ENCODE measurements around the gene SEMG1.

The SEMG1 gene

GRCh38 chr20:45189861-45190260, 17.0 kb upstream of the SEMG1 start:
- Histone ChIP-seq H3K4me3 (ENCODE audit: low read length, poor library complexity, severe bottlenecking) (no peak overlapping the region), H3K9me3 (ENCODE audit: insufficient read depth, low read depth, low read length) (no peaks in the 10 kb centered on the region), H3K4me2 (ENCODE audit: low read depth, low read length, poor library complexity, severe bottlenecking) (no peak overlapping the region), H4K20me1 (ENCODE audit: insufficient read depth, low read length, poor library complexity, severe bottlenecking) (no peaks in the 10 kb centered on the region), H3K79me2 (ENCODE audit: insufficient read depth, low read length) (no peaks in the 10 kb centered on the region), H3K9ac (ENCODE audit: low read depth, low read length, poor library complexity, severe bottlenecking) (no peak overlapping the region), H3K9me2 (replicated peaks; ENCODE audit: low read depth, low read length) (no peaks in the 10 kb centered on the region), H3K27me3 (ENCODE audit: insufficient read depth, low read length, poor library complexity, severe bottlenecking) (peaks cover 5% of the 10 kb centered on the region), H3K36me3 (ENCODE audit: insufficient read depth, low read length) (no peaks in the 10 kb centered on the region), H2AFZ (ENCODE audit: low read length) (no peak overlapping the region), H3F3A (ENCODE audit: low read depth) (no peaks in the 10 kb centered on the region), H3K4me1 (ENCODE audit: insufficient read depth, low read length, poor library complexity, severe bottlenecking) (no peaks in the 10 kb centered on the region)
- TF ChIP-seq EZH2phosphoT487 (IDR thresholded peaks at IDR 0.05; ENCODE audit: borderline replicate concordance) (no peak), CTCF (conservative IDR thresholded peaks at IDR 0.05; ENCODE audit: low read length) (no peak)

DNA sequence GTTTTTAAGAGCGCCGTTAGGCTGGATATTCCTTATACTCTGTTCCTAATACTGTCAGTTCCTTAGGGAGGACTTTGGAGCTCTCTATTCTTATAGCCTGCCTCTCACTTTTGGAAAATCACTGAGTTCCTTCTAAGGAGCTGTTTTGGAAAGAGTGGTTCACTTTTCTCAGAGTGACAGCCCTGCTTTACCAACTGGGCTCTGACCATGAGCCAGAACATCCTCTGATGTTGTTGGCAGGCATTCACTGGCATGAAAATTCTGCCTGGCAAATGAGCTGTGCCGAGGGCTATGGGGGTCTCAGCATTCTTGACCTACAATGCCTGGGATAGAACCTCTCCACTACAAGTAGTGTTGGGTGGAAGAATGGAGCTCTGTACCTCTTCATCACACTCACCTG, 14.9 kb upstream of the SEMG1 start:
- Histone ChIP-seq H2AFZ (ENCODE audit: low read length) (no peak overlapping the region), H3K36me3 (ENCODE audit: insufficient read depth, low read length) (no peaks in the 10 kb centered on the region), H4K20me1 (ENCODE audit: insufficient read depth, low read length, poor library complexity, severe bottlenecking) (no peaks in the 10 kb centered on the region), H3K4me2 (ENCODE audit: low read depth, low read length, poor library complexity, severe bottlenecking) (no peak overlapping the region), H3K9ac (ENCODE audit: low read depth, low read length, poor library complexity, severe bottlenecking) (no peak overlapping the region), H3K9me2 (replicated peaks; ENCODE audit: low read depth, low read length) (no peaks in the 10 kb centered on the region), H3K4me1 (ENCODE audit: insufficient read depth, low read length, poor library complexity, severe bottlenecking) (no peaks in the 10 kb centered on the region), H3K27me3 (ENCODE audit: insufficient read depth, low read length, poor library complexity, severe bottlenecking) (peaks cover 5% of the 10 kb centered on the region), H3K79me2 (ENCODE audit: insufficient read depth, low read length) (no peaks in the 10 kb centered on the region), H3K9me3 (ENCODE audit: insufficient read depth, low read depth, low read length) (no peaks in the 10 kb centered on the region), H3F3A (ENCODE audit: low read depth) (no peaks in the 10 kb centered on the region), H3K4me3 (ENCODE audit: low read length, poor library complexity, severe bottlenecking) (no peak overlapping the region)
- no peak for TF ChIP-seq EZH2phosphoT487 (IDR thresholded peaks at IDR 0.05; ENCODE audit: borderline replicate concordance)
- no peak for TF ChIP-seq CTCF (conservative IDR thresholded peaks at IDR 0.05; ENCODE audit: low read length)

DNA sequence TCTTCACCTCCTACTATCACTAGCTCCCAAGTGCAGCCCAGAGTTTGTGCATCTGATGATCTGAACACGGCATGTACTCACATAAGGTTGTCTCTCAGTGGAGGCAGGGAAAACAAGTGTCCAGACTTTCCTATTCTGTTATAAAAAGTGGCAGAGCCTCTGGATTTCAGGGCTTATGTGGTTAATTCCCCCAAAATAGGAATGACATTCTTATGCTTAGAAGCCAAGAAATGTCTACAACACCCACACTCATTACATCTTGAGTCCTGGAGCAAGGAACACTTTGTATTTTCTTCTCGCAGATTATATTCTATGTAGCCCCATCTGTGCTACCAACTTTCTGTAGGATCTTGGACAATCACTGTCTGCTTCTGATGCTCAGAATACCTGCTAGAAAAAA, 13.5 kb upstream of the SEMG1 start:
- peaks cover 5% of the 10 kb centered on the region for H3K27me3 ChIP-seq (ENCODE audit: insufficient read depth, low read length, poor library complexity, severe bottlenecking)
- H3K9me2 ChIP-seq (replicated peaks; ENCODE audit: low read depth, low read length): no peaks in the 10 kb centered on the region
- H3K4me3 ChIP-seq (ENCODE audit: low read length, poor library complexity, severe bottlenecking): no peak overlapping the region
- no peak overlapping the region for H3K9ac ChIP-seq (ENCODE audit: low read depth, low read length, poor library complexity, severe bottlenecking)
- H2AFZ ChIP-seq (ENCODE audit: low read length): no peak overlapping the region
- H3K36me3 ChIP-seq (ENCODE audit: insufficient read depth, low read length): no peaks in the 10 kb centered on the region
- no peak for TF ChIP-seq CTCF (conservative IDR thresholded peaks at IDR 0.05; ENCODE audit: low read length)
- no peak for TF ChIP-seq EZH2phosphoT487 (IDR thresholded peaks at IDR 0.05; ENCODE audit: borderline replicate concordance)
- no peaks in the 10 kb centered on the region for H3K79me2 ChIP-seq (ENCODE audit: insufficient read depth, low read length)
- no peaks in the 10 kb centered on the region for H4K20me1 ChIP-seq (ENCODE audit: insufficient read depth, low read length, poor library complexity, severe bottlenecking)
- no peaks in the 10 kb centered on the region for H3K9me3 ChIP-seq (ENCODE audit: insufficient read depth, low read depth, low read length)
- H3F3A ChIP-seq (ENCODE audit: low read depth): no peaks in the 10 kb centered on the region
- H3K4me1 ChIP-seq (ENCODE audit: insufficient read depth, low read length, poor library complexity, severe bottlenecking): no peaks in the 10 kb centered on the region
- H3K4me2 ChIP-seq (ENCODE audit: low read depth, low read length, poor library complexity, severe bottlenecking): no peak overlapping the region
